ENCODE data around the gene SURF1.

Gene SURF1

DNA sequence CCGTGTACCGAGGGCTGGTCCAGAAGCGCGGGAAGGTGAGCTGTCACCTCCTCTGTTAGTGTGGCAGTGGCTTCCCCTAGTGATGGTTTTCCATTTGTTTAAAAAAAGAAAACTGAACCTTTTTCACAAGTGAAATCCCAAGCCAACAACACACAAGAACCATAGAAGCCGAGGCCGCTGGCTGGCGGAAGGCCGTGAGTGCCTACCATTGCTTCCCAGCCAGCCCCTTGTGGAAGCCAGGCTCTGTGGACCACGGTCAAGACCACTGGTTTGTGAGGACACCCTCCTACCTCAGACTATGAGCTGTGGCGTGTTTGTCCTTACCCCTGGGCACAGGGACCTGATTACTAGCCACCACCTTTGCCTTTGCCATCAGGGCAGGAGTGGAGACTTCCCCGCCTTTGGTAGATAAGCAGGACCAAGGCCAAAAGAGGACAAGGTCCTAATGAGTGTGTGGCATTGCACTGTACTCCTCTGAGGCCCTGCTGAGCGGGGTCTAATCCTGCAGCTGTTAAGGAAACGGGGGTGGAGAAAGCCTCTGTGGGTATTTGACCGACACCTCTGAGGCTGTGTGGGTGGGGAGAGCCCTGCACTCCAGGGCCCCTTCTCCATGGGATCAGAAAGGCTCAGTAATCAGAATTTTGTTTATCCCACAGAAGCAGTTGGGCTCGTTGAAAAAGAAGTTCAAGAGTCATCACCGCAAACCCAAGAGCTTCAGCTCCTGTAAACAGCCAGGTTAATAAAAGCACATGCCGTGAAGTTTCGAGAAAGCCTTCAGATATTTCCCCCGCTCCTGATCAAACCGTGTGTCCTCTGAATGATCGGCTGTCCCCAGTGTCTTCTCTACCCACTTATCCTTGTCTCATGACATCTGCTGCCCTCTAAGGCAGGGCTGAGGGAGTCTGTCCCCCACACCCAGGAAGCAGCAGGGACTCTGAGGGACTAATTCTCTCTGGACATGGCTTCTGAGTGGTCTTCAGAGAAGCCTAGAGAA lies 4.4 kb upstream of the SURF1 start:
- no peak for DNase-seq

GRCh38 chr9:133359399-133360175 lies 3.3 kb upstream of the SURF1 start:
- DNase-seq, result no peak

DNA sequence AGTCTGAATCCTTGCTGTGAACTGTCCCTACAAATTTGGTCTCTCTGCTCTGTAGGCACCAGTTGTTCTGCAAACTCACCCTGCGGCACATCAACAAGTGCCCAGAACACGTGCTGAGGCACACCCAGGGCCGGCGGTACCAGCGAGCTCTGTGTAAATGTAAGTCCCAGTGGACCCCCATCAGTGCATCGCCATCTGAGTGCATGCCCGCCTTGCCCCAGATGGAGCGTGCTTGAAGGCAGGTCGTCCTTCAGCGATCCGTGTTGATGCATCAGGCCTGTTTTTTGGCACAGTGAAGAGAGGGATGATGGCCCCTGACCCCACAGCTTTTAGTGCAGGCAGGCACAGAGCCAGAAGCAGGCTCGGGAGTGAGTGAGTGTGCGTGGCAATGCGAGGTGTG lies 1.4 kb upstream of the SURF1 start:
- DNase-seq, result no peak

DNA sequence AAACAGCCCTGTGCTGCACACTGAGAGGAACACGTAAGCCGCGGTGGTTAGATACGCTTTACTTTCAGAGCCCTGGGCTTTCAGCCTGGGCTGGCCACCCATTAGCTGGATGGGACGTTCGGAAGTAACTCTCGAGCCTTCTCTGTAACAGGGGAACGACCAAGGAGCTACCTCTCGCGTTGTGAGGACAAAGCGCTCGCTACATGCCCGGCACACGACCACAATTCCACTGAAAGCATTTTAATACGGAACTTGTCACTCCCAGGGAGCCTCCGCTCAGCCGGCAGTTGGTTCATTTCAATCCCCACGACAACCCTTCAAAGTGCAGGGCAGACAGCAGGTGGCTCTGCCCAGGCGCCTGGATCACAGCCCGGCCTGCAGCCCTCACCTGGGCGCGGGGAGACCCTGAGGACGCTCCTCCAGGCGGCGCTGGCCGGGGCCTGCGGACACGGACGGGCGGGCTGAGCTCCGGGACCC lies 368 bp downstream of the SURF1 start:
- DNase-seq, result no peak

GRCh38 chr9:133354766-133355165 lies 1.5 kb downstream of the SURF1 start:
- DNase-seq, result no peak

GRCh38 chr9:133353548-133353947 lies 2.7 kb downstream of the SURF1 start:
- no peak for DNase-seq

GRCh38 chr9:133352635-133353340 lies 3.5 kb downstream of the SURF1 start:
- DNase-seq, result no peak

- DNase-seq, result peak; percentile 36 to 37
Measured at GRCh38 chr9:133351908-133352634, 4.2 kb downstream of the SURF1 start.

GRCh38 chr9:133351526-133351907 lies 4.8 kb downstream of the SURF1 start:
- no peak for DNase-seq

DNA sequence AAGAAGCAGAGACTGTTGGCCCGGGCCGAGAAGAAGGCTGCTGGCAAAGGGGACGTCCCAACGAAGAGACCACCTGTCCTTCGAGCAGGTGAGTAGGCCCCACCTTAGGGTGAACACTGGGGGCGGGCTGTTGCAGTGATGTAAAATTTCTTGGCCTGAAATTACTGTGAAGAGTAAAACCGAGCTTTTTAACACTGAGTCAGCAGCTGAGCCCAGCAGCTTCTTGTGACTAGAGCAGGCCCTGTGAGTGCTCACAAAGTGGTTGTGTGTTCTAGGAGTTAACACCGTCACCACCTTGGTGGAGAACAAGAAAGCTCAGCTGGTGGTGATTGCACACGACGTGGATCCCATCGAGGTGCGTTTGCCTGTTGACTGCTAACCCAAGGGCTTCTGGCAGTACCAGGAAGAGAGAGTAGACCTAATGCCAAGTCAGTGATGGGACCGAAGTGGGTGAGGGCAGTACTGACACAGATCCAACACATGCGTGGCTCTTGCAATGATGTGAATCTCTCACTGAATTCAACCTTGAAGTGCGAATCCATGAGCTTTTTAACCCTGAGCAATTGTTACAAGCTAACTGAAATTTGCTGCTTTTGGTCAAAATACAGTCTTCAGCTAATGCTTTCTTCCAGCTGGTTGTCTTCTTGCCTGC lies 6.2 kb downstream of the SURF1 start:
- no peak for DNase-seq

GRCh38 chr9:133348718-133349573 lies 7.3 kb downstream of the SURF1 start:
- DNase-seq, result no peak

DNA sequence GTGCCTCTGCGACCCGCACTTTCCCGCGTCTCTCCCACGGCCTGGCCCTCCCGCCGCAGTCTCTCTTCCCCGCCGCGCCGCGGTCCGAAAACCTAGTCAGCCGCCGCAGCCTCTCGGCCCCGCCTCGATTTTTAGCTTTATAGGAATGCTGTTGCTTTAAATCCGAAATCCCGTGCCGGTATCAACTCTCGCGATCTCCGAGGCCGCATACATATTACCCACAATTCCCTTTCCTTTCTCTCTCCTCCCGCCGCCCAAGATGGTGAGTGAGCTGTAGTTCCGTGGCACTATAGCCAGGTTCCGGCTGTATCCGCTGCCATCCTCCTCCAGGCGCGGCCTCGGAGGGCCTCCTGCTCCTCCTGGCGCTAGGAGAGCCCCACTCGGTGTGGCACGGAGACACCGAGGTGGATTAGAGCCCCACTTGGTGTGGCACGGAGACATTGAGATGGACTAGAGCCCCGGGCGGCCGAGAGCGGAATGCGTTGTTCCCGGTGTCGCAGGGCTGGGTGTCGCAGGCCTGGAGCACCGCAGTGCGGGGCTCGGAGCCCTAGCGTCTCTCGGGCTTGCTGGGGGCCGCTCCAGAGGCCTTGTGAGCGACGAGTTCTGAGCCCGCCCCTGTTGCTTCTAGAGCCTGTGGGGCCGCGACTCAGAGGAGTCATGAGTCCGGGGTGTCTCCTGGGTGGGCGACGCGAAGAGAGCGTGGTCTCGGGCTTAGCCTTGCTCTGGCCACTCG lies 8.1 kb downstream of the SURF1 start, which contains the start of the genes MED22 and RPL7A:
MED22 (minus strand) TSS at position 147 of the 733 bp plus-strand sequence. CDS start 1,469 bp downstream, outside the sequence.
RPL7A (plus strand) TSS at position 234 of the 733 bp plus-strand sequence; CDS start at position 260, 26 bp downstream.
- DNase-seq, result peak; percentile 93 to 94

DNA sequence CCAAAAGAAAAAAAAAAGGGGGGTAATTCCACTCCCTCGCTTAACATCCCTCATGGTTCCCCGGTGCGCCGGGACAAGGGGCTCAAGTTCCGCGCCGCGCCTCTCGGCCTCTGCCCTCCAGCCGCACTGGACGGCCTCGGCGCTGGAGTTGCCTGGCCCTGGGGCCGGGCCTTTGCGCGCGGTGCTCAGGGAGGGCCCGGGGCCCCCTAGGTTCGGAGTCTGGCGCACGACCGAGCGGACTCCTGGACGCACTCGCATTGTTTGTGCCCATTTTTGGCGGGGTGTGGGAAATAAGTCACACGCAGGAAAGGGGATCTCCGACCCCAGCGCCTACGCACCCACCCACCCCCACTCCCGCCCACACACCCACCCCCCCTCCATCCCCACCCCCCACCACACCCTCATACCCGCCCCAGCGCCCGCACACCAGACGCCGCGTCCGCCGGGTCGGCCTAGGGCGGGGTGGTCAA lies 8.7 kb downstream of the SURF1 start:
- peak; percentile 61 to 62 for DNase-seq

DNA sequence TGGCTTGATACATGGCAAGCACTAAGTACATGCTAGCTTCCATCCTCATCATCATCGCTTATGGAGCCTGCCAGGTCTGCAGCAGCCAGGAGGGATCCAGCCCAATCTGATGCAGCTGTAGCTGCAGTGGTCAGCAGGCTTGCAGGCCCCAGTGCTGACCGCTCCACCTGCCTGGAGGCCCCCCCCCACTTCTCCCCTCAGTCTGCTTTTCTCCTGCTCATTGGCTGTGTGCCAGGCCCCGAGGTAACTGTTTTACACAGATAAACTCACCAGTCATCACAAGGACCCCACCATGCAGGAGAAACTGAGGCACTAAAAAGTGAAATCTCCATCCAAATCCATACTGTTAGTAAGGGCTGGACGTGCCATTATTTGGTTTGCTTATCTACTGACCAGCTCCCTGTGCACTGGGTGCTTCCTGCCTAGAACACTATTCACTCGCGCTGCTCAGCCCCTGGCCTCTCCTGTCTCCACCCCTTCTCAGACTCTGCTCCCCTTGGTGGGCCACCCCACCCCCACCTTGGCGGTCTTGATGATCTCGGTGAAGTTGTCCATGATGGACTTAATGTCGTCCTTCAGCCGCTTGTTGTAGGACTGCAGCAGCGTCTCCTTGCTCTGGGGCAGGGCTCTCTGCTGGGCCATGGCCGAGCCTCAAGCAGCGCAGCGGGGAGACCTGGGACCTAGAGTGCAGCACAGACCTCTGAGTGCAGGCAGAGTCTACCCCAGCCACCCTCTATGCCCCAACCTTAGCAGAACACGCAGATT lies 10.1 kb downstream of the SURF1 start:
- DNase-seq, result no peak

- no peak for DNase-seq
Measured at GRCh38 chr9:133345596-133345995, 10.7 kb downstream of the SURF1 start.

GRCh38 chr9:133344979-133345378 lies 11.3 kb downstream of the SURF1 start:
- no peak for DNase-seq

DNA sequence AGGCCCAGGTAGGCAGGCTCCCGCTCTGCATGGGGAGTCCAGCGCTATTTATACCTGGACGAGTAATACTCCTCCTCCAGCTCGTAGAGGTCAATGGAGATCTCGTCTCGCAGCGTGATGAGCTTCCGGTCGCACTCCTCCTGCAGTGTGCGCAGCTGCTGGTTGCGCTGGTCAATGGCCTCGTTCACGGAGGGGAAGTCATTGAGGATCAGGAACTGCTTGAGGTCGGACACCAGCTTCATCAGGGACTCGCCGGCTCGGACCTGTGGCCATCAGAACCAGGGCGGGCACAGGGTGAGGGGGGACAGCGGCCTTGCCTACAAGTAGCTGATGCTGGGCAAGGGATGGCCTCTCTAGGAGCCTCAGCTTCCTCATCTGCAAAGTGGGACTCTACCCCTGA lies 12.2 kb downstream of the SURF1 start:
- no peak for DNase-seq

DNA sequence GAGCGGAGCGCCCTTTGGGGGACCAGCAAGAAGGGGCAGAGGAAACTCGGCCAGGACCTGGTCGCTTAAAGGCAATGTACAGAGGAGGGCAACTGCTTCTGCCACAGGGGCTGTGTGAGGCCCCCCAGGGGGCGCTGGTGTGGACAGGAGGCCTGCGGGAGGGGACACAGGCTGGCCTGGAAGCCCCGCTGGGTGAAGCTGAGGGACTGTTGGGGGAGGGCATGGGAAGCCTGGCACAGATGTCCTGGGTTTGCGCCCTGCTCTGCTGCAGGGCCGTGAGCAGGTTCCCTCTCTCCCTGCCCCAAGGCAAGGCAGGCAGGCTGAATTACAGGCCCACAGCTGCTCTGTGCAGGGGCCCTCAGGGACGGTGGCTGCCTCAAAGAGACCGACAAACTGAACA lies 13.7 kb downstream of the SURF1 start:
- no peak for DNase-seq

GRCh38 chr9:133342069-133342406 lies 14.2 kb downstream of the SURF1 start:
- DNase-seq, result no peak

All from CD4-positive, alpha-beta T cell treated with Interleukin-1 beta for 1 hour (primary cell).